GM18873 (cell line): ENCODE measurements around the gene NR1H2.
"Not testable (repeated sequence)": the region's sequence is repeated elsewhere in the genome, so short reads cannot be mapped to it uniquely, and the experiment has no call there.

Experiments
- ATAC-seq: cut with Tn5 transposase; IDR thresholded peaks from one replicate; pipeline ENCODE4 v1.9.1; 2021; ENCODE audit warnings: mild to moderate bottlenecking, moderate library complexity, moderate number of reproducible peaks; ENCODE audit not compliant: unreplicated experiment, low FRiP score

The NR1H2 gene

DNA sequence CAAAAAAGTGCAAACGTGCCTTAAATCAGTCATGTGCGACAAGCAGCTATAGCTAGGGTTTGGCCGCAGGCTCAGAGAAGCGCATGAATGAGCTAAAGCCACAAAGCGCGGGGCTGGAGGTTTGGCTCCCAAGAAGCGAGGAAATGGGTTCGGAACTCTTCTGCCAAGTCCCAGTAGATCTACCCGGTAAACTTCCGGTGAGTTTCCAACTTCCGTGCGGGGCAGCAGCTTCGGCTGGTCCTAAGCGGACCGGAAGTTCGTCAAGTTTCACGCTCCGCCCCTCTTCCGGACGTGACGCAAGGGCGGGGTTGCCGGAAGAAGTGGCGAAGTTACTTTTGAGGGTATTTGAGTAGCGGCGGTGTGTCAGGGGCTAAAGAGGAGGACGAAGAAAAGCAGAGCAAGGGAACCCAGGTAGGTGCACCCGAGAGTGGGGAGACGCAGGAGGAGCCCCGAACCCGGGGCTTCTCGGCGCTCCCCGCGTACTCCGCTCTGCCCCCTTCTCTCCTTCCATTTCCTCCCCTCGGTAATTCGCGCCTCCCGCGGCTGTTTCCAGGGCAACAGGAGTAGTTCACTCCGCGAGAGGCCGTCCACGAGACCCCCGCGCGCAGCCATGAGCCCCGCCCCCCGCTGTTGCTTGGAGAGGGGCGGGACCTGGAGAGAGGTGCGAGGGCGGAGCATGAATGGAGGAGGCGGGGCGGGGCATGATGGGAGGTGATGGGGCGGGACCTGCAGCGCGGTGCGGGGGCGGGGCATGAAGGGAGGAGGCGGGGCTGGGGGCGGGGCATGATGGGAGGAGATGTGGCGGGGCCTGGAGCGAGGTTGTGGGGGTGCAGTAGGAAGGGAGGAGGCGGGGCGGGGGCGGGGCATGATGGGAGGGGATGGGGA, at the start of gene NR1H2:
NR1H2 (plus strand) TSS at position 292 of the 885 bp plus-strand sequence. CDS start 1,149 bp downstream, outside the sequence.
- ATAC-seq, result peak; percentile 76

DNA sequence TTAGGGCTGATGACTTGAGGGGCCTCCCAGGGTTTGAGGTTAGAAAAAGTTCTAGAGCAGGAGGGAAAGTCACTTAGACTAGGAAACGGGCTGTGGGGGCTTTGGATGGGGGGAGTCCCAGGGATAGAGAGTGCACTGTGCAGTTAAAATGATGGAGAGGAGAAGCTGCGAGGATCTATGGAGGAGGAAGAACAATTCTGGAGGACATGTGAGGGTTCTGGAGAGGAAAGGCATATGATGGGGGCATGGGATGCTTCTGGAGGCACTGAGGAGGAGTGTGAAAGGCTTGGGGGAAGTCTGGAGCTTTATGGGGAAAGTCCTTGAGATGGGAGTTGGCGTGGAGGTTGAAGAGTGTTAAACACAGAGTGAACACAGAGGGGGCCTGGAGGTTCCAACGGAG, 49.2 kb upstream of the NR1H2 start:
- no peak for ATAC-seq

DNA sequence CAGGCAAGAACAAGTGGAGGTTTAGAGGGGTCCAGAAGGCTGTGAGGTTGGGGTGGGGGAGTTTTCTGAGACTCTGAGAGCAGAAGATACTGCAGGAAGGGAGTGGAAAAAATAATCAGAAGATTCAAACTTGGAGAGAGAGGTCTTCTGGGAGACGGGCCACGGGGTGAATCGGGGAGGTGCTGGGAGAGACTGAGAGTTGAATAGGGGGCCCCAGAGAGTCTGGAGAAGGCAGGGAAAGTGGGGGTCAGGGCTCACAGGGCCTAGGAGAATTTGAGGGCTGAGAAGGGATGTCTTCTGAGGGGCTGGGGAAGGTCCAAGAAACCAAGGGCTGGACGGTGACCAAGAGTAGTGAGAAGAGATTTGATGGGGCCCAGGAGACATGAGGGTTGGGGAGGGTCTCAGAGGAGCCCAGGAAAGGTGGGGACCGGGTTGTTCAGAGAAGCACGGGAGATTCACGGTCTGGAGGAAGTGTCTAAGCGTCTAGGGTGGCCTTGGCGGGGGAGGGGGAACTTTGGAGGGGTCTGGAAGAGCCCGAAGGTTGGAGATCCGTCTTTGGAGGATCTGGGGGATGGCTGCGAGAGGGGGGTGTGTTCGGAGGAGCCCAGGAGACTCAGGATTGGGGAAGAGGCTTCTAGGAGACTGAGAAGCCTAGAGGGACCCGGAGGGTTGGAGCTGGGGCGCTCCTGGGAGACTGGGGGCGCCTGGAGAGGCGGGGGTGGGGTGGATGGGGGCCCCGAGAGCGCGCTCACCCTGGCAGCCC, 48.6 kb upstream of the NR1H2 start:
- ATAC-seq, result no peak

DNA sequence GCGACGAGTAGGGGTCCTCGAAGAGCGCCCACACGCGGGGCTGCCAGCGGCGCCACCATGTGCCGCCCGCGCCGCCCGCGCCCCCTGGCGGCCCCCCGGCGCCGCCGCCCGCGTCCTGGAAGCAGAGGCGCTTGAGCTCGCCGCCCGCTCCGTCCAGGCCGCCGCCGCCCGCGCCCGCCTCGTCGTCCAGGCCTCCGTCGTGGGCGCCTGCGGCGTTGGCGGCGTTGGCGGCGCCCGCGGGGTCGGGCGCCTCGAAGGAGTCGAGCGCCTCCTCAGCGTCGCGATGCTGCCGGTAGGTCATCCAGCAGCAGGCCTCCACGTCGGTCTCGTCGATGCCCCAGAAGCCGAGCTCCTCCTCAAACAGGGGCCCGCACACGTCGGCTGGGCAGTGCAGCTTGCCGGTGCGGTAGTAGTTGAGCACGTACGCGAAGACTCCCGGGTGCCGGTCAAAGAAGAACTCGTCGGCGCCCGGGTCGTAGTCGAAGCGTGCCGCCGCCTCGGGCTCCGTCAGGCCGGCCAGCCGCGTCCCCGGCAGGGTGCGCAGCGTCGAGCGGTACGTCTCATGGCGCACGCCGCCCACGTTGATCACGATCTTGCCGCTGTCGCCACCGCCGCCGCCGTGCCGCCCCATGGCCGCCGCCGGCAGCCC, 47.9 kb upstream of the NR1H2 start:
- ATAC-seq, result no peak

DNA sequence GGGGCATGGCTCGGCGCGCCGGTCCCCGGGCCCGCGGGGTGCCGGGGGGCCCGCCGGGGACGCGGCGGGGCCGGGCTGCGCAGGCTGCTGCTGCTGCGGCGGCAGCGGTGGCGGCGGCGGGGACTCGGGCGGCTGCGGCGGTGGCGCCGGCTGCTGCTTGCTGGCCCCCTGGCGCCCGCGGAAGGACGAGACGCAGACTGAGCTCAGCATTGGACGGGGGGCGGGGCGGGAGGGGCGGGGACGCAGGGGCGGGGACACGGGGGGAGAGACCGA, 47.4 kb upstream of the NR1H2 start:
- no peak for ATAC-seq

DNA sequence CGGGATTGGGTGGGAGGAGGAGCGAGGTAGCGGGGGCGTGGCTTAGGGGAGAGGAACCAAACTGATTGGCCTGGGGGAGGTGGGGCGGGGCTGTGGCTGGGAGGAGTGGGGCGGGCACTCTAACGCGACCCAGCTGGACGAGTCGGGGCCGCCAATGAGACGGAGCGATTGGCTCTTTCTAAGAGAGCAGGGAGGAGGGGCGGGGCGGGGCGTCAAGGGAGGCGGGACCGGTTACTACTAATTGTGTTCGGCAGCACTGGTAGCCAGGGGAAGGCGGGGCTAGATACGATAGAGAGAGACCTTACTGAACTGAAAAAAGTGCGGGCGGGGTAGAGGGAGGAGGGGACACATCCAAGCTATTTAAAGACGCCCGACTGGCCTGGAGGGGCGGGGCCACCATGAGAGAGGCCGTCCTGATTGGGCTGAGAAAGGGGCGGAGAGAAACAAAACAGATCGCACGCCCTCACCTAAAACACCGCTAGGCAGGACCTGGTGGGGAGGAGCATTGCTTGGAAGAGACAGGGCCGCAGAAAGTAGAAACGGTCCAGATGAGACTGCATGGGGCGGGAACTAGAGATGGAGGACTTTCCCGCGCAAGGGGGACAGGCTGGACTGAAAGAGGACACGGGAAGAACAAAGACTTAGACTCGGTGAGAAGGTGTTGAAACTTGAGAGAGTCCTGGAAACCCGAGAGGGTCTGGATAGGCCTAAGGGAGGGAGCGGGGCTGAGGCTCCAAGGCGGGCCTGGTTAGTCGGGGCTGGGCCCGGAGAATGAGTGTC, 46.9 kb upstream of the NR1H2 start, which contains the start of gene KCNC3:
KCNC3 (minus strand) TSS at position 232 of the 780 bp plus-strand sequence. CDS start 295 bp downstream, outside the sequence.
- ATAC-seq, result peak; percentile 44

DNA sequence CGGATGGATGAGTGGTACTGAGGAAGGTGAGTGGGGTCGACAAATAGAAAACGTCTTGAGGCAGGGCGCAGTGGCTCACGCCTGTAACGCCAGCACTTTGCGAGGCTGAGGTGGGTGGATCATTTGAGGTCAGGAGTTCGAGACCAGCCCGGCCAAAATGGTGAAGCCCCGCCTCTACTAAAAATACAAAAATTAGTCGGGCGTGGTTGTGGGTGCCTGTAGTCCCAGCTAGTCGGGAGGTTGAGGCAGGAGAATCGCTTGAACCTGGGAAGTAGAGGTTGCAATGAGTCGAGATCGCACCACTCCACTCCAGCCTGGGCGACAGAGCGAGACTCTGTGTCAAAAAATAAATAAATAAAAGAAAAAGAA, 46.3 kb upstream of the NR1H2 start:
- ATAC-seq, result not testable (repeated sequence)

DNA sequence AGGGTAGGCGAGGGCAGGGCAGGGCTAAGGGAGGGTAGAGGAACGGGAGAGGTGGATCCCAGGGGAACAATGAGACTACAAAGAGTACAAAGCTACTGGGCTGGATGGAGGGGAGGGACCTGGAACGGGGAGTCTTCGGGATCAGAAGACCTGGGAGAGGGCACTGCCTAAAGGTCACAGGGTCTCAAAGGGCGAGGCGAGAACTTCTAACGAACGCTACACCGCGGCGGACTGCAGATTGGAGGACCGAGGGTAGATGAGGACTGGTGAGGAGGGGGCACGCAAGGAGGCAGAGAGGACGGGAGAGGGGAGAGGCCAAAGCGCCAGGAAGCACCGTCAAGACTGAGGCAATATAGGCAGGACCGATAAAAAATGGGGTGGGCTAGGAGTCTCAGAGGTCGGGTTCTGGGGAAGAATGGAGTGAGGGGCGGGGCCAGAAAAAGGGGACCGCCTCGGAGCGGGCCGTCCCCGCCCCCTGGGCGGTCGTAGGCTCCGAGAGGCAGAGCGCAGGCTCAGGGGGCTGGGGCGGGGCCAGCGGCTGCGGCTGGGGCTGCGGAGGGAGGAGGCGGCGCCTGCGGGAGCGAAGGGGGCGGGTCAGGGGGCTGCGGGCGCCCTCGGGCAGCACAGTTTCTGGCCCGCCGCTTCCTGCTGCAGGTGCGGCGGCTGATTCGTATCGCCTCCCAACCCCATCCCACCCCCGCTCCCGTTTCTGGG, 45.7 kb upstream of the NR1H2 start:
- ATAC-seq, result no peak

DNA sequence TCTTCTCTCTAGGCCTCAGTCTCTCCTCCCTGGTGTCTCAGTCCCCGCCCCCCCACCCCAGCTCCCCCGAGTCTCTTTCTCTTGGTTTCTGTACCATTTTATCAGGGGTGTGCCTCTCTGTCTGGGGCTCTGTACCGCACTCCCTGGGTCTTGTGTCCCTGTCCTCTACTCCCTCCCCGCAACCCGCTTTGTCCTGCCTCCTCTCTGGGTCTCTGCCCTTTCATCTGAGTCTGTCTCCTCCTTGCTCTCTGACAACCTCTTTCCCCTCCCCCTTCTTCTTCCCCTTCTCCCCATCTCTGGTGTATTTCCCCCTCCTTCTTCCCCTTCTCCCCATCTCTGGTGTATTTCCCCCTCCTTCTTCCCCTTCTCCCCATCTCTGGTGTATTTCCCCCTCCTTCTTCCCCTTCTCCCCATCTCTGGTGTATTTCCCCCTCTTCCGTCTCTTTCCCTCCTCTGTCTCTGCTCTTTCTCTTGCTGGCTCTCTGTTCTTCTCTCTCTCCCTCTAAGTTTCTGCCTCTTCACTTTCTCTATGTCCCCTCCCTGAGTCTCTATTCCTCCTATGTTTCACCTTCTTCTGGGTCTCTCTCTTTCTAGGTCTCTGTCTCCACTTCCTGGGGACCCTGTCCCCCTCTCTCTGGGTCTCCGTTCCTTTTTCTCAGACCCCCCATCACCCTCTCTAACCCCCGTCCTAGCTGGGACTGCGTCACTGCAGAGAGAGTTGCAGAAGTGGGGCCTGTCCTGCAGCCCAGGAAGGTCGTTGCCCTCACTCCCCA, 44.9 kb upstream of the NR1H2 start:
- no peak for ATAC-seq

DNA sequence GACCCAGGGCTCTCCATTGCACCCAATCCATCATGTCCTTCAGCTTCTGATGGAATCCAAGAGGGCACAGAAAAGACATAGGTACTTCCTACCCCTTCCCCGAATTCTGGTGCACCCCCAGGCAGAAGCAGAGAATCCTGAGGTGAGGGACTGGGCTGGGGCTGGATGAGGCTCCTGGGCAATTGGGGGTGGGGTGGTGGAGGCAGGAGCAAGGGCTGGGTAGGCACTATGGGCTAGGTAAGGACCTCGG, 44.3 kb upstream of the NR1H2 start:
- ATAC-seq, result no peak

DNA sequence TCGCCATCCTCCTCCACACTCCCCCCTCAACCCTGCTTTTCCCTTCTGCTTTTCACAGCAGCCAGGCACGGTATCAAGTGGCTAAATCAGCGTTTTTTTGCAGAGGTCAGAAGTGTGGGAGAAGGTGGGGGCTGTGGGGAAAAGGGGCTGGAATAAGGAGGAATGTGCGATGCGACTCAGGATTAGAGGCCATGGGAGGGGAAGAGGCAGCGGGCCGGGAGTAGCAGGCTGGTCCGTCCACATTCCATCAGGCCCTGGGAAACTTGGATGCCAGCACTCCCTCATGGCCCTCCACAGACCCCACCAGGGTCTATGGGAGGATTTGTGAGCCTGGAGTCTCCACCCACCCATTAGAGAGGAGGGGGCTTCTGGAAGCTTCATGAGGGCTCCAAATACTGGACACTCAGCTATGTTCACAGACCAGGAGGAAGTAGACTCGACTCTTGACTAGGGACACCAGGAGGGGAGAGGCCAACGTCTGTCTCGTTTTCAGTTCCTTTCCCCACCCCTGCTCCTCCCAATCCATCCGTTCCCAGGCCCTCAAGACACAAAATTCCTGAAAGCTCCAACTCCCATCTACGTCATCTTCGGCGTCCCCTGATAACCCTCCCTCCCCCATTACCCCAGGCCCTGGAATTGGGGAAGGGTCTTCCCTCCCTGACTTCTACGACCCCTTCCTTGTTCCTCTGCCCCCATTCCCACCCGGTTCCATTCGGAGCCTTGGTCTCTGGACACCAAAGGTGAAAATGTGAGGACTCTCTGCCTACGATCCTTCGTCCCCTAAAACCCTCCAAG, 43.8 kb upstream of the NR1H2 start:
- no peak for ATAC-seq

DNA sequence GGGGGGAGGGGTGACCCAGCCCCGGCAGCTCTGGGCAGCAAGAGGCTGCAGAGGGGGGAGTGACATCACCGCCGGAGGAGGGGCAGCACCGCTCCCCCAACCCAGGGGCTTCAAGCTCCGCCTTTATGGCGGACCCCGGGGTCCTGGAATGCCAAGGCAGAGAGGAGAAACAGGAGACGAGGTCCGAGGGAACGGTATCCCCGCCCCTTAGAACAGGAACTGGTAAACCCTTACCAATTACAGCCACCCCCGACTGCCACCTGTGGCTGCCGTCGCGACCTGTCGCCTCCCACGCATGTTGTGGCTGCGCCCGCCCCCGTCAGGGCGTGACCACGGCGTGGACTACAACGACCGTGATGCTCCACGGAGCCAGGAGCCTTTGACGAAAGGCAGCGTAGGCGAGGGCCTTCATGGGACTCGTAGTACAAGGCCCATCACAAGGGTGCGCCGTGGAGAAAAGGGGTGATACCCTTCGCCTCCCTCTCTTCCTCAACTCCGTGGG, 43.0 kb upstream of the NR1H2 start:
- ATAC-seq, result peak; percentile 55

DNA sequence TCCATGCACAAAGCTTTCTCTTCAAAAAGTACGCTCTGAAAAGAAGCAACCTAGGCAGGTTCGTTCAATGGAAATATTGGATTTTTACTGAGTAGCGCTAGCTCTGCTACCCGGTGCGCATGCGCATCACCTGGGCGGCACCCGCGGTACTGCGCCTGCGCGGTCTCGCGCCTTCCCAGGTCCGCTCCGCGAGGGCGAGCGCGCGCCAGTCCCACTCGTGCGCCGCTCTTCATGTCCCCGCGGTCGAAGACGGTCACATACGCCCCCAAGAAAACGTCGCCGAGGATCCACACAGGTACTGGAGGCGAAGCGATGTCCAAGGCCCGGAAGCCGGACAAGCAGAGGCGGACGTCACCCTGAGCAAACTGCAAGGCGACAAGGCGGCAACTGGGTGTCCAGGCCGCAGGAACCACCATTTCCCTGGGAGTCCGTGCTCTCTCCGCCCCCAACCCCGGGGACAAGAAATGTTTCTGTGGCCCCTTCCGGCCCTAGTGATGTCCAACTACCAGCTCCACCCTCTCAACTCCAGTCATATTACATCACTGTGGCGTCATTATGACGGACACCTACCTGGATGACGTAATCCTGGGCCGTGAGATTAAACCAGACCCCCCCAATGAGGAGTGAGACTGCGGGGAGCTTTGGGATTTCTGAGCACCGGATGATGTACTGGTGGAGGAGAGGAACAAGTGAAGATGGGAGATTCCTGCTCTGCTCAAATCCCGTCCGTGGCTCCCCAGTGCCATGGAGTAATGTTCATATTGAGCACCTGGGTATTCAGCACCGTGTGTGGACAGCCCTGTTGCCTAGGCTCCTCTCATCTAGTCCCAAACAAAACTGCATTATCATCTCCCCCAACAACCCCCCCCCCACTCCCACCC, 42.3 kb upstream of the NR1H2 start:
- peak; percentile 27 for ATAC-seq

DNA sequence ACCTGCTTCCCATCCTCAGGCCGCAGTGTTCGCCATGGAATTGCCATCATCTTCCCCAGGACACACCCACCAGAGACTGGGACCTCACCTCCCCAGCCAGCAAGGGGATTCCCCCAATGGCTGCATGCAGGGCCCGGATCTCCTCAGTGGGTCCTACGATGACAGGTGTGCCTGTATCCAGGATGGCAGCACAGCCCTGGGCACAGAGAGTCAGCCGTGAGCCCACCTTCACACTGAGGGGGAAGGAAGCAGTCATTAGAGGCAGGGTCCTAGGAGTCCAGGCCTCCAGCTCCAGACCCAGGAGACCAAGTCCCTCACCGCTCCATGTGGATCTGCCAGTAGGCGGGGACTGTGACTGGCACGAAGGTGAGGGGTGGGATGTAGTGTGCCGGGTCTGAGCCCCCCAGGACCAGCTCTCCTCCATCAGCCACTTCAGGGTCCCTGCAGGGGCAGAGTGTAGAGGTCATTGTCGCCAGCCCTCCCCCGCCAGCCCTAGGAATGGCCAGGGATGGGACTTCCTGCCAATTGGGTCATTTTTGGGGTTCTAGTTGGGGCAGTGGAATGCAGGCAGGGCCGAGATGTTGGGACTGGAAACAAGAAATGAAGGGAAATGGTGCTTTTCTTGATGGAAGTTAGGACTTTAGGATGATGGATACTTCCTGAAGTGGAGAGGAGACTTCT, 41.4 kb upstream of the NR1H2 start:
- no peak for ATAC-seq

DNA sequence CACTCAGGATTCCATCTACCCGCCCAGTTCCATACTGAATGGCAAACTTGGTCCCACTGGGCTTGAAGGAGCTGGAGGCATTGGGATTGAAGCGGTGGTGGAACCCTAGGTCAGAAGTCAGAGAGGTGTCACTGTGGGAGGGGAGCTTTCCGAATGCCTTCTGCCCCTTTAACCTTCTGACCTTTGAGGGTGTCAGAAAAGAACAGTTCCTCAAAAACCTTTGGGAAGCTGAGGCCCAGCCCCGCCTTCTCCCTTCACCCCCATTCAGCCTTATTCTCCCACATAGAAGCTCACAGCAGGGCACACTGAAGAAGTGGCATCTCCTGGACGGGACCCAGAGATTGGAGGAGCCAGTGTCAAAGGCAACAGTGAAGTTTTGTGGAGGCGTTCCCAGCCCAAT, 39.2 kb upstream of the NR1H2 start:
- not testable (repeated sequence) for ATAC-seq

DNA sequence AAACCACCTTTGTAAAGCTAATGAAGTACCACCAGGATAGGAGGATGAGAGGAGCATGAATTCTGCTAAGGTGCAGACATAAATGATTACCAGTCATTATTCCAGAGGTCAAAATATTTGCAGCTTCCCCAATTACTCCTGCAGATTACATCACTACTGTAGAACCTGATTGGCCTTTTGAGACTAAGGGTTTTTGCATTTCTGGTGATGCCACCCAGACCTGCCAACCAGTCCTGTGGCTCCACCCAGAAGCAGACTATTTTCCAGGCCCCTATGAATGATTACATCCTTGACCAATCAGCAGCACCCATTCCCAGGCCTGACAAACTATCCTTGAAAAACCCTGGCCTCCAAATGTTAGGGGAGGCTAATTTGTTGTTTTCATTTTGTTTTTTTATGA, 35.9 kb upstream of the NR1H2 start:
- ATAC-seq, result no peak

DNA sequence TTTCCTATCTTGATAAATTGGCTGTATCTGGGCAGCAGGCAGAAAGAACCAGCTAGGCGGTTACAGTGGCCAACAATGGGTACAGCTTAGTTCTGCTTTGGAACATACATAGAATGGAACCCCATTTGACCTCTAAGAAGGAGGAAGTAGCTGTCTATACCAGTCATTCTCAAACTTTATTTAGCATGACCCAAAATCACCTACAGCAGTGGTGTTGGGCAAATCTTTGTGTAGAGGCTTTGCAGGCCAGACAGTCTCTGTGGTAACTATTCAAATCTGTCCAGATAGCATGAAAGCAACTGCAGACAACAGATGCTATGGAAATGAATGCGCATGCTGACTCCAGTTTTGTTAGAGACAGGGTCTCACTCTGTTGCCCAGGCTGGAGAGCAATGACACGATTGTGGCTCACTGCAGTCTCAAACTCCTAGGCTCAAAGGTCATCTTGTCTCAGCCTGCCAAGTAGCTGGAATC, 35.1 kb upstream of the NR1H2 start:
- peak; percentile 41 for ATAC-seq
